HG03520 (cell line): ENCODE results near the gene CAST.

ENCODE experiments used
- ATAC-seq: cut with Tn5 transposase; IDR thresholded peaks from one replicate; pipeline ENCODE4 v1.9.1; 2021; ENCODE audit warnings: mild to moderate bottlenecking, moderate library complexity; ENCODE audit not compliant: unreplicated experiment

The CAST gene

DNA sequence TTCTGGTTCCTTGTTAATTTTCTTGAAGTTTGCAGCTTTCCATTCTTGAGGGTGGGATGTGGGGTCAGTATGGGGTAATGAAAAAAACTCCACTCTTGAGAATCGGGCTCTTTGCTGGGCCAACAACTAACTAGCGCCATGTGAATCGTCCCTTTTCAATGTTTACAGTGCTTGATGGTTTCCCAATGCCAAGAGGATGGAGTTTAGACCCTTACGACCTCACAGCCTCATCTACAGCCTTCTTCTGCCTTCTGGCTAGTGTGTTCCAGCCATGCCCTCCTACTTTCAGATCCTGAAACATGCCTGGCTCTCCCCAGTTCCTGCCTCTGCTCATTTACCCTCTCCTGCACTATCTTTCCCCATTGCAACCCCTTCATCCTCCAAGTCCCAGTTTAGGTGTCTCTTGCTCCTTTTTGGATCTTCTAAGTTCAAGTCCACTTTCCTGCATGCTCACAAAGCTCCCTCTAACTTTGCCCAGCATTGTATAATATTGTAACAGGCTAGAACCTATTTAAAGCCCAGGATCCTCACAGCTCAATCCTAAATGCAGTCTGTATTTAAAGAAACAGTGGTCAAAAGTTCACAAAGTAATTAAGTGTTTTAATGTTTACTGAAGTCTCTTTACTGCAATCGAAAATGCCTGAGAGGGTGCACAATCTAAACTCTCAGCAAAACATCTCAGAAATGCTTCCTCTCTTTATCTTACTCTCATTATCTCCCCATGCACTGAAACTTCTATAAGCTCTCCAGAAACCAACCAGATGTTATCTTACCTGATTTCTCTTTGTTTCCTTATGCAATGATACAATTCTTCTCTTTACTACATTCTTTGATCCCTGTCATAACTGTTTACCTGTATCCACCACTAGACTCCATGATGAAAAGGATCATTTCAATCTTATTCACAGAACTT is 20.6 kb upstream of the CAST start:
- ATAC-seq: no peak

DNA sequence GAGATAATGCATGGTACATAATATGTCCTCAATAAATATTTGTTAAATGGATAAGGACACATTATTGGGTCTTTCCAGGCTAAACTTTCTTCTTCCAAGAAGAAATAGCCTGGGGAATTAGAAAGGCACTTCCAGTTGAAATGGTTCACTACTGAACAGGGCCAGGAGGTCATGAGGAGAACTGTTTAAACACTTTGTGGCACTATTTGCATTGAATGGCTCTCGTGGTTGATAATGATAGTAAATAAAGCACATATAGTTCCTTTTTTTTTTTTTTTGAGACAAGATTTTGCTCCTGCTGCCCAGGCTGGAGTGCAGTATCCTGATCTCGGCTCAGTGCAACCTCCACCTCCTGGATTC is 19.9 kb upstream of the CAST start:
- ATAC-seq: no peak

DNA sequence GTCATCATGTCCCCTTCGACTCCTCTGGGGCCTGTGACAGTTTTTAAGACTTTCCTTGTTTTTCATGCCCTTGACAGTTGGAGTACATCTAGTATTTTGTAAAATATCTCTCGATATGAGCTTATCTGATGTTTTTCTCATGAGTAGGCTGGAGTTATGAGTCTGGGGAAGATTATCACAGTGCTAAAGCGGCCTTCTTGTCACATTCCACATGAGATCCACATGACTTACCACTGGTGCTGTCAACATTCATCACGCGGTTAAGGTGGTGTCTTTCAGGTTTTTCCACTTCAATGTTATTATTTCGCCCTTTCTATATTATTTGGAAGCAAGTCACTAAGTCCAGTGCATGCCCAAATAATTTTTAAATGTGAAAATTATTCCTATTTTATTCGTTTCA is 17.1 kb upstream of the CAST start:
- no peak for ATAC-seq

DNA sequence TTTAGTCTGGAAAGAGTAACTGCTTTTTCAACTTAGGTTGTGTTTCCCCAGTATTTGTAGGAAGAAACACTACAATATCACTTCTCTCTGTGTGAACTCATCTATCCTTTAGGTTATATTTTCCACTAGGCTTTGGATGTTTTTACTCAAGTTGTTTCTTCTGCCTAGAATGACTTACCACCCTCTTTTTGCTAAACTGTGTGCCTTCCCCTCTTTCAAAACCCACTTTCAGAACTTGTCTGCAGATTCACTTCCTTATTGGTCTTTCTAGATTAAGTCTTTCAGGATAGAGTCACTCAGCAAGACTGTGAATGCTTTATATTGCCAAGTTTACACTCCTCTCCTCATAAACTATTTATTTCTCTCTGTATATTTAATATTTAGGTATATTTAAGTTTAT is 14.2 kb upstream of the CAST start:
- ATAC-seq: peak; percentile 78

DNA sequence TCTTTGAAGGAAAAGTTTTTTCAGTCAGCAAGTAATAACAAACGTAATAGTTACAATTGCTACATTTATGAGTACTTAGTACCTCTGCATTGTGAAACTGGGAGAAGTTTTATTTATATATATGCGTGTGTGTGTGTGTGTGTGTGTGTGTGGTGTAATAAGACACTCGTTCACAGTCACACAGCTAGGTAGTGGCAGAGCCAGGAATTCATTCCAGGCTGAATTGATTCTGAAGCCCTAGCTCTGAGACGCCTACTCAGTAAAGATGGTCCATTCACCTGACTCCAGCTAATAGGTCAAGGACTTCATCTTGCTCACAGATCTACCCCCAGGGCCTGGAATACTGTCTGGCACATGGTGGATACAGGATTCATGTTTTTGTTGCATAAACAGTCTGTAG is 13.6 kb upstream of the CAST start:
- no peak for ATAC-seq

DNA sequence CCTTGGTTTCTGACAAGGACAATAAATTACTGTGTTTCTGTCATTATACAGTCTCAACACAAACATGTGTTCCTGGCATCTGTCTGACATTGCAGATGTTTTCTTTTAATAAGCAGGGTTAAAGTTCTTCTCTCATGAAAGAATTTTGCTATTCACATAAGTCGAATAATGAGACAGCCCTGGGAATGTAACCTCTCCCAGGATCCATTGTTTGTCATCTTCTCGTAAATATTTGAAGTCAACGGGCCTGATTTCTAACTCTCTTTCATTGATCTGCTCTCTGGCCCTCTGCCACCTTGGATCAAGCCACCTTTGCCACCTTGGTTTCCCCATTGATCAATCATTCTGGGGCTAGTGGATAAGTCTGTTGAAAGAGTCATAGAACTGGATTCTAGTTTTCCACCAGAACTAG is 12.9 kb upstream of the CAST start:
- ATAC-seq: no peak

DNA sequence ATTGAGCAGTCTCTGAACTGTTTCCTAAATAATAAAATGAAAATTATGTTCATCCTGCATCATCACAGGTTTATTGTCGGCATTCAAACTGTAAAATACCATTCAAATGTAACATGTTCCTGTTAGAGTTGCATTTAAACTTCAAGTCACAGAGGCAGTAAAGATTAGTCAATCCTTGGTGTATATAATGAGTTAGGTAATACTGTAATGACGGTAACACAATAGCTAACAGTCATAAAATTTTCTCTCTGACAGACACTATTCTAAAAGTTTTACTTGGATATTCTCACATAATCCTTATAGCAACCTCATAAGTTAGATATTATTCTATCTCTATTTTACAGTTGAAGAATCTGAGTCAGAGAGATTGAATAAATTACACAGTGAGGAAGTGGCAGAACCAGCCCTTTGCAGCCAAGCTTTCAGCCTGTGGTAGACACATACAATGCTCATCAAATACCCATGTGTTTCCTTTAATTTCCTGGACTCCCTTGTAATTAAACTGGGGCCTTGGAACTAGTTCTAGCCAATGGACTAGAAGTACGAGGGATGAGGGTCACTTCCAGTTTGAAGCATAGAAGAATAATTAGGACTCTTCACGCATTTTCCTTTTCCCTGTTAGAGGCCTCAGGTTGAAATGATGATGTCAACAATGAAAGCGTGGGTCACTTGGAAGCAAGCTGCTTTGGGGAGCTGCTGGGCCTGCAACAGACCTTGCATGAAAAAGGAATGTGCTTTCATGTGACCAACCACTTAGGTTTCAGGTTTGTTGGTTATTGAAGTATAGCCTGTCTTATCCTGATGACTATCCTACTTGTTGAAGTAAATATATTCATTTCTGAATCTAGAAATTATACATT is 12.3 kb upstream of the CAST start:
- no peak for ATAC-seq

DNA sequence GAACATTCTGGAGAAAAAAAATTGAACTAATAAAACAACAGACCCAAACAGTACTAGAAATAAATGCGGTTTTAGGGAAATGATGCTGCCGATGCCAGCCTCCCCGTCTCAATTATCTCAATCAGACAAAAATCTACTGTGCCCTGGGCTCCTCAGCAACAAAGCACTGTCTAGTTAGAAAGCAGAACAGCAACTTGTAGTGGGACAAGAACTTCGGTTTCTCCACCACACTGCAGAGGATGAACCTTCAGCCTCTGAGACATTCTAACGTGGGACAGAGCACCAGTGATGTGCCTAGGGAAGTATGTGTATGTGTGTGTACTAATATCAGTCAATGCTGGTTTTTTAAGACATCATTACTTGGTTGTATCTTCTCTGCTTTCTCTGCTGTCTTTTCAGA is 11.1 kb upstream of the CAST start:
- ATAC-seq: peak; percentile 54

DNA sequence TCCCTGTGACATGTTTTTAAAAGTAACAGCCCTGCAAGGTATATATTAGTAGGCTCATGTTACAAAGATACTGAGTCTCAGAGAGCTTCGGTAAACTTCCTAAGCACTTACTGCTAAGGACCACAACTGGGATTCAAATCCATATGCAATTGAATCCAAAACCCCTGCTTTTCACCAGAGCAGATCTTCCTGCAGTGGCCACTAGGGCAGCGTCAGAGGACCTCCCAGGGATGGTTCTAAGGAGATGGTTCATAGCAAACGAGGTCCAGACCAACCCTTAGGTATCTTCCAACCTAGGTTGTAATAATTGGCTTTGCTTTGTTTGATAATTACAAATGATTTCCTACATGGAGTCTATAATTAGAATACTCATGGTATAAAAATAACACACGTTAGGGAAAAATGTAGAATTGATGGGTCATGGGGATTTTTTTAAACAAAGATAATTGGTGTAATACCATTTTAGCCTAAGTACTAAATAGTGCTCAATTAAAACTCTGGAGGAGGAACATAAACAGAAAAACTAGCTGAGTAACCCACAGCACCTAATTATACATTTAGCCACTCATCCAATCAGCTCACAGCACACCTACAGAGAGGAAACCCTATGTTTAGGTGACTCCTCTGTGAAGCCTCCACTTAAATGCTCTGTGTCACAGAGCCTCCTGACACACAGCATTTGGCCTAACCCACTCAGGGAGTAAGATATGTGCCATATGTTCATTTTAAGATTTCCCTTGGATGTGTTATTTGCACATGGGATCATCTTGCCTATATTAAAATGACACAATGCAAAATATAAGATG is 10.0 kb upstream of the CAST start:
- ATAC-seq: no peak

DNA sequence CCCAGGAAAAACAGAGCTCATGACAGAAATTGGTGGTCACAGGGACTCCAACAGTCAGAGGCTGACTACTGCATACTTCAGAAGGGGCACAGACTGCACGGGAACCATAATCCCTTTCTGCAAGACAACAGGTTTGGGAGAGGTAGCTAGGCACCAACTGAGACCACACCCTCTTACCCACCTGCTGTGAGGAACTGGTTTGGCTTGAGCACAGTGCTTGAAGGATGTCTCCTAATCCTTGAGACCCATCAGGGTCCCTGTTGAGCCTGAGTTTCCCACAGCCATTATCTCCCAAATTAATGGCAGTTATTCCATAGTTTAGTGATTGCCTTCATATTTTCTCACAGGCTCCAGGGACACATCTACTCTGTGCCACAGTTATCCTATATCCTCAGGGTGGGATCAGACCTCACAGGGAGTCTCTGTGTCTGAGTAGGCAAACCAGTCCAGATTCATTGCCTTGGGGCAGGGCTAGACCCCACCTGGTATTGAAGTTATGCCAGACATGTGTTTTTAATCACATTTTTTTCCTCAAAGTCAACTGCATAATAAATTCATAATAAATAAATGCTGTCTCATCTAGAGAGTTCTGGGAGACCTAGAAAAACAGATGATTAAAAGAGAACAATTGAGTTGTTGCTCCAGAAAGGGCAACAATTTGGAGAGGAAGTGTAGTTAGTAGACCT is 9.3 kb upstream of the CAST start:
- no peak for ATAC-seq

DNA sequence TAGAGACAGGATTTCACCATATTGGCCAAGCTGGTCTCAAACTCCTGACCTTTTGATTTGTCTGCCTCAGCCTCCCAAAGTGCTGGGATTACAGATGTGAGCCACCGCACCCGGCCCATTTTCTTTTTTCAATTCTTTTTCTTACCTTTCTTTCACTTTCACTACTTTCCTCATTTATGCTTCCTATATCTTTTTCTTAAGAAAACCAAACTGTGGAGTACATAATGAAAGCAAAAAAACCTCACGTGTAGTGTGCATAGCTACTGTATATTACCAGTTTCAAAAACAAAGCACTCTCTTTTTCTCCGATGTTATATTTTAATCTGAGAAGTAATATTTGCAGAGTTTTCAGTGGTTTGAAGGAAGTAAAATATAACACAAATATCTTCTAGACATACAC is 8.0 kb upstream of the CAST start:
- no peak for ATAC-seq

DNA sequence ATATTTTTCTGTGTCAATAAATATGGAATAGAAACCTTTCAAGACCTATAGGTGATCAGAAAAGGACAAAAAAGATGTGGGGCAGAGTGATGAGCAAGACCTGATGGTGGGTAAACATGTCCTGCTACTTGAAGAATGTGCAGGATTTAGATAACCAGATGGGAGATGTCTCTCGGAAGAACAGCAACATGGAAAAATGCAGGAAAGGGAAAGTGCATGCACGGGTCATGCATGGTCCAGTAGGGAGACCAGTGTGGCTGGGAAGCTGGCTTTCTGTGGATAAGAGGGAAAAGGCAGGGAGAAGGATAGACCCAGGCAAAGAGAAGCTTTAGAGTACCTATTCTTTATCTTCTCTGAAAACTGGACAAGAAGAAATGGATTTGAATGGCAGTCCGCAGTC is 7.1 kb upstream of the CAST start:
- ATAC-seq: no peak

DNA sequence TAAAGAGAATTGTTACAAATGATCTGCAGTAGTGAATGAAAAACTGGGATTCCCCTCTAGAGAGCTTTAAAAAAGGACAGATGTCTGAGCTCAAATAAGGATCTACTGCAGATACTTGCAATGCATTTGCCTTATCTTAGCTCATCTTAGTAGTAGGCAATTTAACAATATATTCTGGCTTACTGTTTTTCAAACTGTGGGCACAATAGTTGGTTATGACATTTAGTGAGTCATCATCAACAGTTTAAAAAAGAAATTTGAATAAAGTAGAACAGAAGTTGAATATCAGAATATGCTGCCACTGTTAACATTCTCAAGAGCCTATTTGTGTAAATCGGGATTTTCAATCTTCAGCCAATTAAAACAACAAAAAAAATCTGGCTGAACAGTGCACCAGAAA is 6.7 kb upstream of the CAST start:
- ATAC-seq: no peak

DNA sequence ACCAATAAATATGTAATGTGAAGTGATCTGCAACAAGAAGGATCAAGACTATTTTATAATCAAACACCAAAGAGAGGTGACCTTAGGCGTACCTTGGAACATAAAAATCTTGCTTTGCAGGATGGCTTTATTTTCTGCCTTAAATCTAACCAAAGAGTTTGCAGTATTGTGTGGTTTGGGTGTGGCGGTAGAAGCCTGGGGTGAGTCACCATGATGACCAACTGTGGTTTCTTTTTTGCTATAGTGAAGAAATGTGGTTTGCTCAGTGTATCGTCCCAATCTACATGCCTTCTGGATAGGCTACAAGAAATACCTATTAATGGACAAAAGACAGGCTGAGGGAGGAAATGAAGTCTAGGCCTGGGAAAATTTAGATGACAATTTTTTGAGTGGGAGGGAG is 5.1 kb upstream of the CAST start:
- peak; percentile 80 for ATAC-seq

DNA sequence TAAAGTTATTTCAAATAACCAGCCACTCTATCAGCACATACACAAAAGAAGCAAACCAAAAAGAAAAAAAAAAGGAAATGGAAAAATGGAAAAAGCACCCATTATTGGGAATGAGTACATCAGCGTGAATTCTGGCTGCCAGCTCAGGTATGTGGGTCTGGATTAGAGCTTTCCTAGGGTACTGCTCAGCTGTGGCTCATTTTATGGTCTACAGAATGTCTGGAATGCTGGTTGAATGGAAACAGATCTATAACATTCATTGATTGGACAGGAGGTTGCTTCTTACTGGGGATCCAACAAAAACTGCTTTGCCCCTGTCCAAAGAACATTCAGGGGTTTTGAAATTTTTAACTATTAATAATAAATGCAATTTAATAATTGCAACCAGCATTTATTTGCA is 3.9 kb upstream of the CAST start:
- no peak for ATAC-seq

DNA sequence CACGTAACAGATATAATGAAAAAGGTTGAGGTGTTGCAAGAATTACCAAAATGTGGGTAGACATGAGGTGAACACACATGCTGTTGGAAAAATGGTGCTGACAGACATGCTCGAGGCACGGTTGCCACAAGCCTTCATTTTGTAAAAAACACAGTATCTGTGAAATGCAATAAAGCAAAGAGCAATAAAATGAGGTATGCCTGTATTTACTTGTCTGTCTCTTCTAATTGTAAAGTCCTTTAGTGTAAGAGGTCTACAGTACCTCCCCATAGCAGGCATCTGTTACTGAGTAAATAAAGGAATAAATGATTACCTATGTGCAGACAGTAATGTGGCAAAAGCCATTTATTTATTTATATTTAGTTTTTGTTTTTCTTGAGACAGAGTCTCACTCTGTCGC is 3.0 kb upstream of the CAST start:
- ATAC-seq: no peak

DNA sequence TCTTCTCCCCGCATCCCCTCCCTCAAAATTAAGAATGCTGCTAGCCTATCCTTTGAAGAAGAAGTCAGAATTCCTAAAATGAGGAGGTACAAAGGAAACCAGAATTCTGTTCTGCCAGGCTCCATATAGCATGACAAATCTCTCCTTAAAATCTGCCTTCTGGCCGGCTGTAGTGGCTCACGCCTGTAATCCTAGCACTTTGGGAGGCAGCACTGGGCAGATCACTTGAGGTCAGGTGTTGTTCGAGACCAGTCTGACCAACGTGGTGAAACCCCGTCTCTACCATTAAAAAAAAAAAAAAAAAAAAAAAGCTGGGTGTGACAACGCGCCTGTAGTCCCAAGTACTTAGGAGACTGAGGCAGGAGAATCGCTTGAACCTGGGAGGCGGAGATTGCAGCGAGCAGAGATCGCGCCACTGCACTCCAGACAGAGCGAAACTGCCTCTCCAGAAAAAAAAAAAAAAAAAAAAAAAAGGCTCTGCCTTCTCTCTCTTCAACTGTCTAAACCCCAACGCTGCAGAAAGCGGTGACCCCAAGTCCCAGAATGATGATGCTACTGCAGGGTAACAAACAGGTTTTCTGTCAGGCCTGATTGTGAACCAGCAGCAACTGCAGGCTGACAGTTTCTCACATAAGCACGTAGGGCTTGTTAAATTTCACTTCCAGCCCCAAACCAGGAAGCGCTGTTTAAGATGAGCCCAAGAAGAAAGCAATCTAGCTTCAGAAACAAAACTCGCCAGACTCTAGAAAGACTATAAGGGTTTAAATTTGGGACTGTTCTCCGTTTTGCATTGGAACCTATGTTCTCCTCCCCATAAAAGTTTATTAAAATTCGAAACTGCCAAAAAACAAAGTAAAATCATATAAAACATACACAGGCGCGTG is 963 bp upstream of the CAST start:
- ATAC-seq: no peak

DNA sequence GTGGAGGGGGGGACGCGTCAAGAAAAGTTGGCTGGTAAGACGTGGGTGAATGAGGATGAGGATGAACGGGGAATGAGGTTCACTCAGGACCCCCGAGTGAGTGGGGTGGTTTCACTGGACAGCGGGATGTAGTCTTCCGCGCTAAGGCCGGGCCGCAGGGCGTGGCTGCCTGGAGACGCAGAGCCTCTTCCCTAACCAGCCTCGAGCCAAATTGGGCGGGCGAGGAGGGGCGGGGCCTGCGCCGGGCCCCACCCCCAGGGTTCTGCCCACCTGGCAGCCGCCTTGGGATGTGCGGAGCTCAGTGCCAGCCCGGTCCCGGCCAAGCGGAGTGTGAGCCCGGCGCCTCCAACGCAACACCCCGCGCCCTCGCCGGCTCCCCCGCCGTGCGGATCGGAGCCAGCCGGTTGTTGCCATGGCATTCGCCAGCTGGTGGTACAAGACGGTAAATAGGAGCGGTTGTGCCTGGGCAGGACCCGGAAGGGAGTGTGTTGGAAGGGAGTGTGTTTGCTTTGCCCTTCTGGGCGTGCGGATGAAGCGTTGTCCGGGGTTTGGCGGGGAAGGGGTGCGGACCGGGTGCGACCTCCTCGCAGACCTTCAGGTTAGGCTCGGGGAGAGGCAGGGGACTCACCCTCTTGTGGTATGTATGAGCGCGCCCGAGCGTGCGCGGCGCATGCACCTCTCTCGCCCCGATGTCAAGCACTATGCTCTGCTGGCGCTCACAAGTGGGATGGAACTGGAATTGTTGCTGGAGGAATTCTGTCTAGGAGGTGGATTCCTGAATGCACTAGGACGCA is 746 bp downstream of the CAST start:
- peak; percentile 62 for ATAC-seq

DNA sequence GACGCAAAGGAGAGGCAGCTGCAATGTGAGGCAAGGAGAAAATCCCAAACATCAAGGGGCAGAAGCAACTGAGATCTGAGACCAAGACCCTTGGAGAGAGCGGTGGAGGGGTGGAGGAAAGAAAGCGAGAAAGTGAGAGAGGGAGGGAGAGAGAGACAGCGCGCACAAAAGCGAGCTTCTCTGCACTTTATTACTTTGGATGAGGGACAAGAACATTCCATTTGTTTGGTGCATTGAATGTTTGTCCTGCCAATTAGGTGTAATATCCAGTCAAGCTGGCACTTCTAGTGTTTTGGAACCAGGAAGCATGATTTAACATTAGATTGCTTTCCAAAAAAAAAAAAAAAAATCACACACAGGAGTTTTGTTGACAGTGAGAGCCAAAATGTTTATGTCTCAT is 1.4 kb downstream of the CAST start:
- ATAC-seq: no peak
